Common myeloid progenitor, CD34-positive (primary cell): Measurements from ENCODE around the gene KLHL22.
"Not testable (repeated sequence)": the region's sequence is repeated elsewhere in the genome, so short reads cannot be mapped to it uniquely, and the experiment has no call there.

Experiments used
- CTCF ChIA-PET: fragments of 350-600 bp; sonication (Branson Sonifier 250); formaldehyde crosslinking; loops from one replicate; lab custom pipeline; 2021; ENCODE audit warnings: antibody characterized with exemption; lab: Charles Lee
- POLR2A ChIA-PET: fragments of 350-600 bp; sonication (Branson Sonifier 250); formaldehyde crosslinking; loops from one replicate; lab custom pipeline; 2021; ENCODE audit warnings: antibody characterized with exemption; lab: Charles Lee
- DNase-seq, 3 donors: peaks; one replicate each; pipeline versions ENCODE4 v3.0.0 to v3.0.0-alpha.2; 2013
- H3K27ac ChIP-seq, 2 experiments: 1 replicate in 1 of 2; 2 replicates in 1 of 2; pipeline ENCODE4 v1.7.0; 2013; ENCODE audit warnings: inconsistent platforms in 2 of 2, low read length in 2 of 2, mild to moderate bottlenecking in 2 of 2, low read depth in 1 of 2, moderate library complexity in 1 of 2; ENCODE audit not compliant: severe bottlenecking in 2 of 2, insufficient read depth in 1 of 2, poor library complexity in 1 of 2
- H3K27me3 ChIP-seq, 5 experiments: replicated peaks in 2 of 5; 1 replicate in 3 of 5; 2 replicates in 2 of 5; pipeline versions ENCODE4 v1.6.1 to v1.7.0; 2013; ENCODE audit warnings: low read length in 4 of 5, mild to moderate bottlenecking in 2 of 5, moderate library complexity in 2 of 5, inconsistent platforms in 1 of 5; ENCODE audit not compliant: insufficient read depth in 5 of 5, control insufficient read depth in 4 of 5
- H3K36me3 ChIP-seq, 4 experiments: 1 replicate in 2 of 4; 2 replicates in 2 of 4; pipeline versions ENCODE4 v1.6.1 to v1.7.0; 2013; ENCODE audit warnings: low read length in 3 of 4, control low read depth in 1 of 4, mild to moderate bottlenecking in 1 of 4; ENCODE audit not compliant: control insufficient read depth in 4 of 4, insufficient read depth in 4 of 4
- H3K4me1 ChIP-seq, 4 experiments: 1 replicate in 3 of 4; 2 replicates in 1 of 4; pipeline versions ENCODE4 v1.6.1 to v1.7.1; 2013; ENCODE audit warnings: low read length in 3 of 4, mild to moderate bottlenecking in 3 of 4, control low read depth in 1 of 4, inconsistent platforms in 1 of 4, moderate library complexity in 1 of 4; ENCODE audit not compliant: control insufficient read depth in 4 of 4, insufficient read depth in 4 of 4; ENCODE audit errors: control extremely low read depth in 1 of 4
- H3K4me3 ChIP-seq, 7 experiments: 1 replicate in 4 of 7; 2 replicates in 3 of 7; pipeline versions ENCODE4 v1.5.1 to v1.7.0; 2013; ENCODE audit warnings: mild to moderate bottlenecking in 7 of 7, low read length in 6 of 7, moderate library complexity in 6 of 7, inconsistent platforms in 2 of 7, low read depth in 2 of 7, control low read depth in 1 of 7; ENCODE audit not compliant: insufficient read depth in 4 of 7, control insufficient read depth in 1 of 7; ENCODE audit errors: extremely low read depth in 1 of 7
- H3K9me3 ChIP-seq, 5 experiments: 1 replicate in 4 of 5; 2 replicates in 1 of 5; pipeline versions ENCODE4 v1.6.1 to v1.7.1; 2013; ENCODE audit warnings: low read length in 4 of 5, mild to moderate bottlenecking in 2 of 5, inconsistent platforms in 1 of 5, low read depth in 1 of 5, moderate library complexity in 1 of 5; ENCODE audit not compliant: control insufficient read depth in 4 of 5, insufficient read depth in 2 of 5; ENCODE audit errors: control extremely low read depth in 1 of 5
- WGBS: methylation state at CpG from one replicate; pipeline ENCODE4 v1.1.5; 2013; ENCODE audit not compliant: insufficient coverage; 5-methylcytosine and 5-hydroxymethylcytosine counted together

The KLHL22 gene

GRCh38 chr22:20455709-20456063 lies 39.9 kb downstream of the KLHL22 start:
- Histone ChIP-seq H3K27ac (no peak overlapping the region), H3K36me3 (peaks cover 0 to 46% (median 9%) of the 10 kb centered on the region in 4 experiments), H3K4me1 (peaks cover 0 to 4% (median 0%) of the 10 kb centered on the region in 4 experiments), H3K4me3 (no peak overlapping the region), H3K27me3 (no peaks in the 10 kb centered on the region), H3K9me3 (no peaks in the 10 kb centered on the region)
- CTCF ChIA-PET, result interaction anchor here (1.0 to 4.6 kb wide), 12 partner anchors 9 to 52 kb away, joined by 3 to 48 read pairs (median 6); no protein-coding TSS in a partner anchor
- WGBS, result 89% methylated on average over 5 of the region's 8 CpGs
- no peak for DNase-seq
- POLR2A ChIA-PET, result interaction anchor here (1.1 kb wide), 1 partner anchor 37 kb away, joined by 5 read pairs; no protein-coding TSS in a partner anchor

GRCh38 chr22:20453222-20453621 lies 42.4 kb downstream of the KLHL22 start:
- Histone ChIP-seq H3K36me3 (peaks cover 0 to 36% (median 7%) of the 10 kb centered on the region in 4 experiments), H3K9me3 (no peaks in the 10 kb centered on the region), H3K4me1 (peaks cover 0 to 4% (median 0%) of the 10 kb centered on the region in 4 experiments), H3K27ac (no peak overlapping the region), H3K27me3 (no peaks in the 10 kb centered on the region), H3K4me3 (no peak overlapping the region)
- ChIA-PET CTCF (interaction anchor here (0.9 to 4.6 kb wide), 4 partner anchors 8 to 34 kb away, joined by 3 to 48 read pairs (median 10); no protein-coding TSS in a partner anchor), POLR2A (no interaction called here)
- no peak for DNase-seq
- WGBS, result no CpG with 5 or more reads among the region's 3 CpGs

- Histone ChIP-seq H3K27me3 (no peaks in the 10 kb centered on the region), H3K36me3 (peaks cover 0 to 27% (median under 1%) of the 10 kb centered on the region in 4 experiments), H3K27ac (no peak overlapping the region), H3K4me1 (peaks cover 0 to 4% (median 0%) of the 10 kb centered on the region in 4 experiments), H3K9me3 (no peaks in the 10 kb centered on the region), H3K4me3 (no peak overlapping the region)
- DNase-seq, result no peak
- ChIA-PET CTCF (no interaction called here), POLR2A (no interaction called here)
- WGBS, result 100% methylated on average over 1 of the region's 2 CpGs
These were observed 43.7 kb downstream of the KLHL22 start for GRCh38 chr22:20451920-20452319.

- H3K27ac ChIP-seq, H3K9me3 ChIP-seq, POLR2A ChIA-PET, H3K4me3 ChIP-seq, DNase-seq, CTCF ChIA-PET, H3K27me3 ChIP-seq, H3K4me1 ChIP-seq: not testable (repeated sequence)
- H3K36me3 ChIP-seq, result peaks cover 2 to 26% (median 4%) of the 10 kb centered on the region in 4 experiments
- WGBS, result 96% methylated on average over 9 of the region's 15 CpGs
These were observed 44.3 kb downstream of the KLHL22 start for GRCh38 chr22:20451129-20451778.

- Histone ChIP-seq H3K27ac (no peak overlapping the region), H3K4me1 (peaks cover 0 to 1% (median 0%) of the 10 kb centered on the region in 4 experiments), H3K4me3 (no peak overlapping the region), H3K36me3 (peaks cover 2 to 30% (median 8%) of the 10 kb centered on the region in 4 experiments), H3K27me3 (no peaks in the 10 kb centered on the region), H3K9me3 (no peaks in the 10 kb centered on the region)
- WGBS, result 89% methylated on average over 1 of the region's 1 CpG
- no peak for DNase-seq
- ChIA-PET POLR2A (no interaction called here), CTCF (no interaction called here)
These were observed 45.1 kb downstream of the KLHL22 start for GRCh38 chr22:20450551-20450906.

- WGBS, result 97% methylated on average over 18 of the region's 19 CpGs
- Histone ChIP-seq H3K27me3 (no peaks in the 10 kb centered on the region), H3K27ac (no peak overlapping the region), H3K36me3 (peaks cover 2 to 28% (median 8%) of the 10 kb centered on the region in 4 experiments), H3K4me1 (peaks cover 0 to 1% (median 0%) of the 10 kb centered on the region in 4 experiments), H3K9me3 (no peaks in the 10 kb centered on the region), H3K4me3 (no peak overlapping the region)
- ChIA-PET CTCF (interaction anchor here (1.1 kb wide), 1 partner anchor 33 kb away, joined by 3 read pairs; no protein-coding TSS in a partner anchor), POLR2A (no interaction called here)
- DNase-seq, result no peak
These were observed 45.6 kb downstream of the KLHL22 start for GRCh38 chr22:20449819-20450550.

- Histone ChIP-seq H3K27ac (no peak overlapping the region), H3K4me3 (no peak overlapping the region), H3K36me3 (peaks cover 2 to 33% (median 11%) of the 10 kb centered on the region in 4 experiments), H3K9me3 (no peaks in the 10 kb centered on the region), H3K27me3 (no peaks in the 10 kb centered on the region), H3K4me1 (no peaks in the 10 kb centered on the region)
- DNase-seq, result no peak
- ChIA-PET CTCF (interaction anchor here (0.7 to 1.1 kb wide), 2 partner anchors 31 to 32 kb away, joined by 3 read pairs; no protein-coding TSS in a partner anchor), POLR2A (no interaction called here)
- 95% methylated on average over 5 of the region's 5 CpGs for WGBS
These were observed 47.0 kb downstream of the KLHL22 start for GRCh38 chr22:20448630-20449029.
